A673 (cell line): ENCODE data around the gene NPW. TPM values are rescaled to one million over a fixed set of nuclear protein-coding genes. Genes with fewer than 3 reads are reported as not detected.
A peak's percentile ranks its signal among the peaks of the same experiment; 100 is the strongest.
"Not testable (repeated sequence)": the region's sequence is repeated elsewhere in the genome, so short reads cannot be mapped to it uniquely, and the experiment has no call there.

ENCODE experiments used
- BruUV-seq: library from RNA; stranded (reverse); fragments of 400-500 nt; replicated peaks from 2 replicates; lab custom pipeline; 2021; lab: Mats Ljungman, UMichigan
- CTCF ChIA-PET: fragments of 300-600 bp; sonication (Branson Sonifier 250); formaldehyde crosslinking; loops from one replicate; lab custom pipeline; 2022; ENCODE audit warnings: antibody characterized with exemption; lab: Charles Lee
- POLR2A ChIA-PET: fragments of 300-600 bp; sonication (Branson Sonifier 250); formaldehyde crosslinking; loops from one replicate; lab custom pipeline; 2022; ENCODE audit warnings: antibody characterized with exemption; ENCODE audit not compliant: low non-redundant PET; lab: Charles Lee
- DNase-seq: peaks from one replicate; pipeline ENCODE4 v3.0.0-alpha.2; 2015; ENCODE audit warnings: low spot score
- H3K27ac ChIP-seq: fragments of 200-600 bp; sonication (generic); 2 replicates; pipeline ENCODE4 v1.5.1; 2016; ENCODE audit warnings: mixed run types, low read depth, mild to moderate bottlenecking, mixed read lengths, antibody characterized with exemption, low read length; ENCODE audit not compliant: poor library complexity, severe bottlenecking
- H3K27me3 ChIP-seq: fragments of 200-600 bp; sonication (generic); replicated peaks from 2 replicates; pipeline ENCODE4 v1.6.1; 2017; ENCODE audit warnings: mixed run types, low read depth, mild to moderate bottlenecking, mixed read lengths, antibody characterized with exemption, low read length; ENCODE audit not compliant: insufficient read depth, poor library complexity
- H3K36me3 ChIP-seq: fragments of 200-600 bp; sonication (generic); 2 replicates; pipeline ENCODE4 v1.6.1; 2016; ENCODE audit warnings: mixed run types, mild to moderate bottlenecking, mixed read lengths, antibody characterized with exemption, low read length; ENCODE audit not compliant: insufficient read depth, poor library complexity, severe bottlenecking
- H3K4me1 ChIP-seq: fragments of 200-600 bp; sonication (generic); 2 replicates; pipeline ENCODE4 v1.6.1; 2017; ENCODE audit warnings: mixed run types, mild to moderate bottlenecking, mixed read lengths, antibody characterized with exemption, low read length; ENCODE audit not compliant: insufficient read depth, poor library complexity, severe bottlenecking
- H3K4me3 ChIP-seq: fragments of 200-600 bp; sonication (generic); 2 replicates; pipeline ENCODE4 v1.5.1; 2016; ENCODE audit warnings: low read depth, mixed run types, mild to moderate bottlenecking, mixed read lengths, low read length; ENCODE audit not compliant: poor library complexity, severe bottlenecking
- H3K9me3 ChIP-seq: fragments of 200-600 bp; sonication (generic); 2 replicates; pipeline ENCODE4 v1.6.1; 2016; ENCODE audit warnings: mixed run types, low read depth, mild to moderate bottlenecking, mixed read lengths, antibody characterized with exemption, low read length; ENCODE audit not compliant: poor library complexity, severe bottlenecking
- CTCF ChIP-seq: fragments of 300-800, 200-600 bp; sonication (generic); conservative IDR thresholded peaks from 2 replicates; pipeline ENCODE4 v1.5.1; 2017; ENCODE audit warnings: low read depth, mild to moderate bottlenecking, antibody characterized with exemption, low read length, moderate library complexity, mixed read lengths
- EZH2 ChIP-seq: fragments of 200-600 bp; sonication (generic); IDR thresholded peaks from 2 replicates; pipeline ENCODE4 v1.6.1; 2017; ENCODE audit warnings: borderline replicate concordance, low read depth, mild to moderate bottlenecking, mixed read lengths, antibody characterized with exemption, low read length; ENCODE audit not compliant: poor library complexity, severe bottlenecking
- intact Hi-C: fragments of 100-400 bp; cut with micrococcal nuclease; formaldehyde crosslinking; loops from one replicate; pipeline ENCODE4 v1.10.0; 2022; ENCODE audit not compliant: unreplicated experiment
- total RNA-seq: library from RNA; stranded (reverse); gene quantifications from 2 replicates; pipeline ENCODE4 v1.2.3, GENCODE V29; 2021

The NPW gene
- total RNA-seq, 1 experiment from 2014 or later: 96.5 TPM

- TF ChIP-seq EZH2: no peak
- TF ChIP-seq CTCF: no peak
- intact Hi-C loops: loop anchor here (10.0 kb wide), 1 partner anchor 205 kb away; the partner anchor contains the start of genes BRICD5 and PGP
- peaks cover 3% of the 10 kb centered on the region for H3K36me3 ChIP-seq
- peak within 1 kb of the TSS; percentile 99 for H3K4me3 ChIP-seq
- no peaks in the 10 kb centered on the region for H3K27me3 ChIP-seq
- H3K27ac ChIP-seq: peak within 1 kb of the TSS; percentile 93
- POLR2A ChIA-PET: no interaction called here
- TSS peak; percentile 98 for BruUV-seq
- peak; percentile 93 for DNase-seq
- no peaks in the 10 kb centered on the region for H3K9me3 ChIP-seq
- CTCF ChIA-PET: no interaction called here
- peaks cover 38% of the 10 kb centered on the region for H3K4me1 ChIP-seq
Observed at GRCh38 chr16:2009791-2010510, 9.6 kb upstream of the NPW start, which contains the start of gene ZNF598. ZNF598 (minus strand) TSS chr16:2009821.

GRCh38 chr16:2011726-2012125, 7.9 kb upstream of the NPW start:
- DNase-seq, H3K27me3 ChIP-seq, H3K27ac ChIP-seq, intact Hi-C loops, H3K9me3 ChIP-seq, H3K36me3 ChIP-seq, BruUV-seq, H3K4me3 ChIP-seq: not testable (repeated sequence)
- CTCF ChIA-PET: interaction anchor here (0.5 to 1.1 kb wide), 4 partner anchors 8 to 47 kb away, joined by 3 to 7 read pairs (median 6); partner anchors contain the start of gene RPS2
- peaks cover 22% of the 10 kb centered on the region for H3K4me1 ChIP-seq
- POLR2A ChIA-PET: interaction anchor here (0.7 kb wide), 1 partner anchor 144 kb away, joined by 18 read pairs; the partner anchor contains the start of gene TRAF7

GRCh38 chr16:2013527-2013926, 6.1 kb upstream of the NPW start:
- Histone ChIP-seq H3K4me3 (no peak overlapping the region), H3K9me3 (no peaks in the 10 kb centered on the region), H3K36me3 (no peaks in the 10 kb centered on the region), H3K27ac (no peak overlapping the region), H3K4me1 (peaks cover 10% of the 10 kb centered on the region), H3K27me3 (no peaks in the 10 kb centered on the region)
- no TSS peak for BruUV-seq
- ChIA-PET POLR2A (no interaction called here), CTCF (interaction anchor here (1.2 kb wide), 1 partner anchor 127 kb away, joined by 3 read pairs; no protein-coding TSS in a partner anchor)
- DNase-seq: no peak
- TF ChIP-seq EZH2 (no peak), CTCF (no peak)
- intact Hi-C loops: no loop called here
